NCI-H524 (cell line): ENCODE measurements around the gene MTHFD2.
"Not testable (repeated sequence)": the region's sequence is repeated elsewhere in the genome, so short reads cannot be mapped to it uniquely, and the experiment has no call there.

Source experiments
- DNase-seq, 2 experiments: peaks; one replicate each; lab custom pipeline; 2025; lab: John Stamatoyannopoulos, UW

The MTHFD2 gene

DNA sequence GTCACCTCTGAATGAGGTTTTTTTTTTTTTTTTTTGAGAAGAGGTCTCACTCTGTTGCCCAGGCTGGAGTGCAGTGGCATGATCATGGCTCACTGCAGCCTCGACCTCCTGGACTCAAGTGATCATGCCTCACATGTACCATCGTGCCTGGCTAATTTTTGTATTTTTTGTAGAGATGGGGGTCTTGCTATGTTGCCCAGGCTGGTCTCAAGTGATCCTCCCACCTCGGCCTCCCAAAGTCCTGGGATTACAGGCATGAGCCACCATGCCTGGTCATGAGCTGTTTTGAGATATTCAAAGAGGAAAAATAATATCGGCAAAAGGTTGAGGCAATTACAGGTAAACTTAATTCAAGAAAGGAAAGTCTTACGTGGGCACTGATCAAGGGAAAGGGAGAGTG, 31.4 kb downstream of the MTHFD2 start:
- not testable (repeated sequence) for DNase-seq

DNA sequence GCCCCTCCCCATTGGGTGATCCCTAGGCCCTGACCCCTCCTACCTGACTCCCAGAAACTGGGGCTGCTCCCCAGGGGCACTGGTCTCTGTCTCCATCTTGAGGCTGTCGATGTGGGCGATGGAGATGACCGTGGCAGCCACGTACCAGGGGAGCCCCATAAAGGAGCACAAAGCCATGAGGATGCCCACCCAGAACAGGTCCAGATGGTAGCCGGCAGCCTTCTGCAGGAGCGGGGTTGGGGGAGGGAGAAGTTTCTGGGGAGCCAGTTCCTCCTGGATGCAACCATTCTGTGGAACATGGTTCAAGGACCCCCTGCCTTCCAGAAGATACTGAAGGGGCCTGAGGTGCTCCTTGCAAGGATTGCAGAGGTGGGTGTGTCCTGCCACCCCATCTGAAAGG, 34.0 kb downstream of the MTHFD2 start:
- no peak for DNase-seq

DNA sequence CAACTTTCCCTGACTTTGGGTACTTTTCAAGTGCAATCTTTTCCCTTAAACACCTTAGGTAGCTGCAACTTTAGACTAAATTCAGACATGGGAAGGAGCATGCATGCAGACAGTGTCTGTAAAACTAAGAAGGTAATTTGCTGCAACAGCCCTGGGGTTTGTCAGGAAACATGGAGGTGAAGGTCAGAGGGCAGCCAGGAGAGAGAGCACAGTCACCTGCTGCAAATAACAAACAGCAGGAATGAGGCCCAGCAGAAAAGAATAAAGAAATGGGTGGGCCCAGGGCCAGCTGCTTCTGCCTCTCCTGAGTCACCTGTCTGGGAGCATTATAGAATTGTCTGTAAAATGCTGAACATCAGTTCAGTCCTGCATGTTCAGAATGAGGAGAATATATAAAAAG, 35.2 kb downstream of the MTHFD2 start:
- no peak for DNase-seq

DNA sequence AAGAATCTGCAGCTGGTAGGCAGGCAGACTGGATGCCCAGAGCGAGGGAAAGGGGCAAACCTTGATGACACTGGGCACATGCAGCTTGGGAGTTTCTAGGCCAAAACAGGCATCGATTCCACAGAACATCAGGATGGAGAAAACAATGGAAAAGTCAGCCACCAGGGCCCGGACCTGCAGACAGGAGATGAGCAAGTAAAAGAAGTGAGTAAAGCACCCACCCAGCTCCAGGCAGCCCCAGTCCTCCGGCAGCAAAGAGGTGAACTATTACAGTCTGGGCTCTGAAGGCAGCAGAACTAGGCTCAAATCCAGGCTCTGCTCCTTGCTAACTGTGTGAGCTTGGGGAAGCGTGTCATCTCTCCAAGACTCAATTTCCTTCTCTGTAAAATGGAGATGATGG, 36.6 kb downstream of the MTHFD2 start:
- DNase-seq: no peak

DNA sequence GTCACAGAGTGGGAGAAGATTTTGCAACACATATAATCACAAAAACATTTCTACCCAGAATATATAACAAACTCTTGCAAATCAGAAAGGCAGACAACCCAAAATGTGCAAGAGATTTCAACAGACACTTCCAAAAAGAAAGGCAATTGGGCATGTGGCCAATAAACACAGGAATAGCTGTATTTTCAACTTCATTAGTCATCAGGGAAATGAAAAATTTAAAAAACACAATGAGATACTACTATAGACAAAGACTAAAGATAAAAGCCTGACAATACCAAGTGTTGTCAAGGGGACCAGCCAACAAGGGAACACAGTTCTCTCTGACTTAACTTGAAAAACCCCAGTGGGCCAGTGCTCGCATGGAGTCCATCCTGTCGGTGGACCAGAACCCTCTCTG, 40.5 kb downstream of the MTHFD2 start:
- no peak for DNase-seq

DNA sequence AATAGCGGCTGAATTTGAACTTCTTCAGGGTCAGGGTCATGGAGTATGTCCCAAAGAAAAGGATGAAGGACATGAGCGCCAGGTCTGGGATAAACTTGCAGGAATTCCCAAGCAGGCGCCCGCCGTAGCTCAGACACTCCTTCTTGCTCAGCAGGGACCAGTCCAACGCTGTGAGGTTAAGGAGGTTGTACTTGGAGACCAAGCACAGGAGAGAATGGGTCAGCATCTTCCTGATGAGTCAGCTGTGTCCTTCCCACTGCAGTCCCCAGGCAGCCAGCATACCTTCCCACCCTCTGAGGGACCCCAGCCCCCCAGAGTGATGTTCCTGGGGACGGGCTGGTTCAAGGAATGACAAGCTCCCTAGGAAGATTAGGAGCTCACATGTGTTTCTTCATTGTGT, 40.9 kb downstream of the MTHFD2 start:
- no peak for DNase-seq

DNA sequence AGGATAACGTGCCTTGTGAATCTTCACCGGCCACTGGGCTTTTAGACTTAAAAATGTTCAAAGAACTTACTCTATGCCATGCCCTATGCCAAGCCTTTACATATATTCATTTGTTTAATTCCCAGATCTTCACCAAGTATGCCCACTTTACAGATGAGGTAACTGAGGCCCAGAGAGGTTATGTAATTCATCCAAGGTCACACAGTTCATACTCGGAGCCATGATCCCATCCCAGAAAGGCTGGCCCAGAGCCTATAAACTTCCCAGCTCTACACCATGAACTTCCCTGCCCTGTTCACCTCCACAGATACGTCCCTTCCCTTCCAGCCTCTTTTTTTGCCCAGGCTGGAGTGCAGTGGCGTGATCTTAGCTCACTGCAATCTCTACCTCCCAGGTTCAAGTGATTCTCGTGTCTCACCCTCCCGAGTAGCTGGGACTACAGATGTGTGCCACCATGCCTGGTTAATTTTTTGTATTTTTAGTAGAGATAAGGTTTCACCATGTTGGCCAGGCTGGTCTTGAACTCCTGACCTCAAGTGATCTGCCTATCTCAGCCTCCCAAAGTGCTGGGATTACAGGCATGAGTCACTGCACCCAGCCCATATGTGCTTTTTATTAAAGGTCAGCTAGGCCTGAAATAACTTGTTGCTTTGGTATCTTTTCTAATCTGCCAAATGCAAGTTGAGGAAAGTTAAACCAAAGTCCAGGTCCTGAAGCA, 44.1 kb downstream of the MTHFD2 start:
- no peak for DNase-seq

DNA sequence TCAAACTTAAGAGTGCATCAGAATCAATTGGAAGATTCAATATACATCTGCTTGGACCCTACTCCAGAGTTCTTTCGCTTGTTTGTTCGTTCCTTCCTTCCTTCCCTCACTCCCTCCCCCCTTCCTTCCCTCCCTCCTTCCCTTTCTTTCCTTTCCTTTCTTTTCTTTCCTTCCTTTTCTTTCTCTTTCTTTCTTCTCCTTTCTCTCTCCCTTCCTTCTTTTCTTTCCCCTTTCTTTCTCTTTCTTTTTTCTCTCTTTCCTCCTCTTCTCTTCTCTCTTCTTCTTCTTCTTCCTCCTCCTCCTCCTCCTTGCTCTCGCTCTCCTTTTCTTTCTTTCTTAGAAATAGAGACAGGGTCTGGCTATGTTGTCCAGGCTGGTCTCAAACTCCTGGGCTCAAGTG, 45.9 kb downstream of the MTHFD2 start:
- no peak for DNase-seq

DNA sequence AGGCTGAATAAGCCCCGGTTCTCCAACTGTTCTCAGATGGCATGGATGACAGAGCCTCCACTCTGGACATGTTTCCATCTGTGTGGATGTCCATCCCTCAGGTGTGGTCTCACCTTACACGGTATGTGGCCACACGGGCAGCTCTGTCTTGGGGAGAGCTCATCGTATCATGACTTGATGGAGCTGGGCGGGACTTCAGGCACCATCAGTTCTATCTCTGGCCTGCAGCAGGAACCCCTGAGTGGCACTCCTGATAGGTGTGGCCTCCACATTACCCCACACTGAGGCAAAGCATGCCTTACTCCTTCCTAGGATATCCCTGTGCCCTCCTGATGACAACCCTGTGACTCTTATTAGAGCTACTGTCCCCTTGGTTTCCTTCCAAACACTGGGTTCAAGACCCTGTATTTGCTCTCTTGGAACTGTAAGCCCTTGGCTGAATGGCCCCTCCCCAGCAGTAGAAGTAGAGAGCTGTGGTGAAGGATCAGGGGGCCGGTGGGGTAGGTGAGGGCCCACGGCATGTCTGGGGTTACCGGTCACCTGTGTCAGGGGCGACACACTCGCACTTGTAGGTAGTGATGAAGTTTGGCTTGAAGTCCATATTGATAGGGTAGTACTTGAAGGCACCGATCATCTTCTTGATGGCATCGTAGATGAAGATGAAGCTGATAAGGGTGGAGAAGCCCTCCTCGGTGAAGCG, 48.2 kb downstream of the MTHFD2 start:
- DNase-seq: no peak

DNA sequence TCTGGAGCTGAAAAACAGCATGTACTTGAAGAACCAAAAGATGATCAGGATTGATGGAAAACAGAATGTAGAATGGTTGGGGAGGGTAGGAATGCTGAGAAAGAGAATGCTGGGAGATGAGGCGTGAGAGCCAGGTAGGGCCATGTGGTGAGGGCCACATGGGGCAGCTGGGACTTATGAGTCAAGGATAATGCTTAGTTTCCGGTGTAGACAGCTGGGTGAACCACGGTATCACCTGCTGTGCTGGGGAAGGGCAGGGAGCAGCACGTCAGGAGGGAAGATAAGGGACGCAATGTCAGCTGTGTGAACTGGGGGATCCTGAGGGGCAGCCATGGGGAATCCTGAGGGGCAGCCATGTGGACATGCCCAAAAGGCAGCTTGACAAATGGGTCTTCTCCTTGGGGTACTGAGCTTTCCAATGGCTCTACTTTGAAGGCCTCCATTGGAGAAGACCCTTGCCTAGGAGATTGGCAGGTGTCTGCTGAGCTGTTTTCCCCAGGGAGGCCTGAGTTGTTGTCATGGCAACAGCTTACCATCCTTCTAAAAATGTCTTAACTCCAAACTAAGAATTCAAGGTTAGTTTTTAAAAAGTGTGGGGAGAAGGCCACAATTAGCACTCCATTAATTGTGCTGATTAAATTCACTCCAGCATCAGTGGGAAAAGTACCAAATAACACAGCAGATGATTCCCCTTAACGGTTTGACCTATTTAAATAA, 51.1 kb downstream of the MTHFD2 start:
- peak in 1 of 2 experiments; percentile 43 for DNase-seq

DNA sequence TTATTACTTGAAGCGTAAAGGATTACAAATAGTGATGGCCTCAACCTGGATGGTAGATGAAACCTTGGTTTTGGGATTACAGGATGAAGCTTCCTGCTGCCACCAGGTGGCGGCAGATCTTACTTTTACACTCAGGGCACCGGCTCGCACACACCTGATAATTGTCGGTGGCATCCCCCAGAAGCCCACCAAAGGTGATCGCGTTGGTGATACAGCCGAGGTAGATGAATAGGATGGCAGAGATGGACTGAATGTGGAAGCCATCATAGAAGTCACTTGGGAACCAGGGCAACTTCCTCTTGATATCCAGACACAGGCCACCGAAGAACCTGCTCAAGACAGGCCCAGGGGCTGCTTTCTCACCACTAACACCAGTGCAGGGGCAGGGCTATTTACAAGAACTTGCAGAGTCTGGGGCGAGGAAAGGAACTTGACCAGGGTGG, 51.8 kb downstream of the MTHFD2 start:
- DNase-seq: peak in 1 of 2 experiments; percentile 38

DNA sequence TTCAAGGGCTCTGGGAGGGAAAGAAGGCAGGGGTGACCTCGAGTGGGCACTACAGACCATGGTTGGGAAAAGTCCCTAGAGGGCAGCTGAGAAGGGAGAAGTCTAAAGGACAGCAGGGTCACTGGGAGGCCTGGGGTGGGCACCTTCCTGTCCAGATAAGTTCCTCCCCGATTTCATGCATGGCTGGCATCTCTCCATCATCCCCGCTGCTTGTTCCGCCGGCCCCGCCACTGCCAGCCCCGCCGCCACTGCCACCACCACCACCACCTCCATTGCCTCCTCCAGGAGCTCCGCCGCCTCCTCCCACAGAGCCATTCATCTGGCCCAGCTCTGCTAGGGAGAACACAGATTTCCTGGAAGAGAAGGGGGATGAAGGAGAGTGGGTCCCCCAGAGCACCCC, 53.6 kb downstream of the MTHFD2 start:
- no peak for DNase-seq

DNA sequence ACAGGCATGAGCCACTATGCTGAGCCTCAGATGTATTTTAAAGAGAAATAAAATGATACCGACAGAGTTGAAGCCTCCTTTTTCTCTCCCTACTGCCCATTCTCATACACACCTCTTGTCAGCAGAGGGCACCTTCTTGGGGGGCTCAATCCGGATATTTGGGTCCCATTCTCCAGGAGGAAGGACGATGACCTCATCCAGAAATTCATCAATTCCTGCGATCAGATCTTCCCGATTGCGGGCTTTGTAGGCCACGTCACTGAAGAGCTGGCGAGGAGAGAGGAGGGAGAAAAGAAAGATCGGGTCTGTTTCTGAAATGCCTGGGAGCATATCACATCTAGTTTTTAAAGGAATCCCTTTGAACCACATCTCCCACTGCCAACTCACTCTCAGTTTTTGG, 54.4 kb downstream of the MTHFD2 start:
- no peak for DNase-seq

DNA sequence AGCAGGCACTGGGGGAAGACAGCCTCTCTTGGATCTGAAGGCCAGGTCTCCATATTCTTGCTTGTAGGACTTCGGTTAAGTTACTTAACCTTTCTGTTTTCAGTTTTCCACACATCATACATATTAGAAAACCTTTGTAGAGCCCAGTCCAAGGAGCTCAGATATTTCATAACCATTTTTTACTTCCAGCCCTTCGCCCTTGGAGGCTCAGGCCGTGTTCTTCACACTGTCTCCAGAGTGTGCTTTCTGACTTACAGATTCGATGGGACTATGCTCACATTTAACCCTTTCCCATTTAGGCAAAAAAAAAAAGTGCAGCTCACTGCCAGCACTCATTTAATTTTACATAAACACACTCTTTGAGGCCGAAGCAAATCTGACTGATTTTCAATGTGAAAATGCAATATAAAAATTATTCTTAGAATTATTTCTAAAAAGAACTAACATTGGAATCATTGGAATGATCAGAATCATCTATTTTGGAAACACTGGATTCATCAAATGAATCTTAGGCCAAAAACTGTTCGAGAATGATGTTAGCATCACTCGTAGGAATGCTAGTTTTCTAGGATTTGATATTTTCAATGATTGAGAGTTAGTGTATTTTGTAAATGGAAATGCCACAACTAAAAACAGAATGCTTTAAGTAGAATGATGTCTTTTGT, 55.0 kb downstream of the MTHFD2 start:
- no peak for DNase-seq

DNA sequence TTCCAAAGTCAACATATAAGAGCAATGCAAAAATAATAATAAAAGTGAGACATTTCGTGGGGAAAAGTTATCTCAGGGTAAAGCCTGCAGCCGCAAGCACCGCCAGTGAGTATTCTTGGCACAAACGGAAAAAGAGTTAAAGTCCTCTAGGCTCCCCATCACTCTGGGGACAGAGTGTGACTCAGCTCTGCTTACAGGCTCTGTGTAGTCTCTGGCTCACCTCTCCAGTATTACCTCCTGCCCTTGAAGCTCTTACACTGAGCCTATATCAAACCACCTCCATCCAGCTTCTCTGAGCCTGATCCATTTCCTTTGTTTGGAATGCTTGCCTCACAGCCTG, 55.5 kb downstream of the MTHFD2 start:
- DNase-seq: no peak

DNA sequence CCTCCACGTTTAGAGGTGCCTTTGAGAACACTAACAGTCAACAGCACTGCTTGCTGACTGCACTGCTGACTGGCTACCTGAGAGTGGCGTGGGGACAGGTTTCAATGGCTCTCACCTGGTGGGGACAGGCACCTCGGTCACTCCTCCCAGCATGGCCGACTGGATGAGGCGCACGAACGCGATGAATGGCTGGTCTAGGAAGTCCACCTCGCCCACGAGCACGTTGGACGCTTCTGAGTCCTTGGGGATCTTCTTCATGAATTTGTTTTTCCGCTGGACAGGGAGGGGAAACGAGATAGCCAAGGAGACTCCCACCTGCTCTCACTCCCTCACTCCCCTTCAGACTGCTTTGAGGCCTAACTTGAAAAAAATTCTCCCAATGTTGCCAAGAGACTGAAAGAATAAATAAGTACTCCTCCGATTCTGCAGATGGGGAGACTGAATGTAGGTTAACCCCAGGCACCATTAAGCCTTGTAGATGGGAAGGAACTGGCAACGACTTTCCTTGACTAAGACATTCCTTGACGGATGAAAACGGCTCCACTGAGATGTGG, 57.3 kb downstream of the MTHFD2 start:
- DNase-seq: no peak

DNA sequence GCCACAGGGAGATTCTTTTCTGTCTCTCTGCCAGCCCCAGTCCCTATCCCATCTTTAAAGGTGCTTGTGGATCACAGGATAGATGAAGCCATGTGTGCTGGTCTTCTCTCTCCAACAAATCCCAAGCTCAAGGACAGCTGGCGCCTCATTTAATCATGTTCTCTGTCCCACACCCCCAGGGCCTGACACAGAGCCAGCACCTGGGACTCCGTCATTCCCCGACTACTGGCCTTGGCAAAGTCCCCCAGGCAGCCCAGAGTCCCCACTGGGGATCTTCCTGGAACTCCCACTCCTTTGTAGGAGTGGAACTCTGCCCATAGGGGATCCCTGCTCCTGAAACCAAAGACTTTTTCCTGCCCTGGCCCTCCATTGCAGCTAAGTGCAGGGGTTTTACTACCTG, 60.8 kb downstream of the MTHFD2 start:
- DNase-seq: no peak

DNA sequence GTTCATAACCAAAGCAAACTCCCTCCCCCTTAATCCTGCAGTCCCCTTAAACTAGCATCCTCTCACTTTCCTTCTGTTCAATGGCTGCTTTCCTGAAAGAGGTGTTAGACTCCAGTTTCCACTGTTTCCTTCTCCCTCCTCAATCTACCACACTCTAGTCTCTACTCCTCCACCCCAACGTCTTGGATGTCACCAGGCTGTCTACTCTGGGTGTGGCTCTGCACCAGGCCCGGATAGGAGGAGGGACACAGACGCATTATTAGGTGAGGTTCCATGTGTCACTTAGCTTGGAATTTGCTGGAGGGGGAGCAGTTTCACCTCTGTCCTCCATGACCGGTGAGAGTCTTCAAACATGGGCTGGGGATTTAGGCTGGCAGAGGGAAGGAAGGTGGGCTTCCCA, 61.3 kb downstream of the MTHFD2 start:
- DNase-seq: no peak

DNA sequence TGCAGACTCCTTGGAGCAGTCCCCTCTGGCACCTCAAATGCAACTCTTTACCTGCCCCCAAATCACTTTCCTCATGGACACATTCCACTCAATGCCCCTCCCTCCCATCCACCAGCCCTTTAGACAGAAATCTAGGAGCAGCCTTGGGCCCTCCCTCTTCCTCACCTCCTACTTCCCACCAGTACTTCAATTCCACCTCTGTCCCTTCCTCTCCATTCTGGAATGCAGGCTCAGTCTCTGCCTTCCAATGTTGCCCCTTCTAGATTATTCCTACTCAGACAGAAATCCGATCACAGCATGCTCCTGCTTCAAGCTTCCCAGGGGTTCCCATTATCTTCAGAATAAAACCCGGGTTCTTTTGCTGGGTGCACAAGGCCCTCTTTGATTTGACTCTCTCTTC, 62.1 kb downstream of the MTHFD2 start:
- DNase-seq: no peak

DNA sequence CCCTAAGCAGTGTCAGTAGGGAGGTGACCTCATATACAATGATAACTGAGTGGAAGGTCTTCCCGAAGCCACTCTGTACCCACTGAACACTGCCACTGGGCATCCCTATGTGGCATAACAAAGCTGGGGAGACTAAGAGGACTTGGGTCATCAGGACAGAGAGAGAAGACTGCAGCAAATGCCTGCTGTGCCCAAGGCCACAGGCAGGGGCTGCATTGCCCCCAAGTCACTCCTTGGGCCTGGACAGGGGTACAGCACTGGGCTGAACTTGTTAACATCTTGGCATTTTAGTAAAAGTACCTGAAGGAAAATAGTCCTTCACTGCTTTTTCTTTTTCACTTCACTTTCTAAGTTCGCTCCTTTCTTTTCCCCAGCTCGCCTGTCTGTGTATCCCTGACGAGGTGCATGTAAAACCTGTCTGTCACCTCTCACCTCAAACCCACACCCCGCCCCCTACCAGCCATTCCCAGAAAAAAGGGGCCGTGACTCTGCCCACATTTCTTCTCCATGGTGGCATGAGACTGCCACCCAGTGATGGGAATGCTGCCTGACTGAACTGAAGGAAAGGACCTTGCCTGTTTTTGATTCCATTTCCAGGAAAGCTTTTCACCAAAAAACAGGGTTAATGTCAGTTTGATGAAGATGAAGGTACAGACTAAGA, 62.9 kb downstream of the MTHFD2 start:
- DNase-seq: peak; percentile 7 to 32

DNA sequence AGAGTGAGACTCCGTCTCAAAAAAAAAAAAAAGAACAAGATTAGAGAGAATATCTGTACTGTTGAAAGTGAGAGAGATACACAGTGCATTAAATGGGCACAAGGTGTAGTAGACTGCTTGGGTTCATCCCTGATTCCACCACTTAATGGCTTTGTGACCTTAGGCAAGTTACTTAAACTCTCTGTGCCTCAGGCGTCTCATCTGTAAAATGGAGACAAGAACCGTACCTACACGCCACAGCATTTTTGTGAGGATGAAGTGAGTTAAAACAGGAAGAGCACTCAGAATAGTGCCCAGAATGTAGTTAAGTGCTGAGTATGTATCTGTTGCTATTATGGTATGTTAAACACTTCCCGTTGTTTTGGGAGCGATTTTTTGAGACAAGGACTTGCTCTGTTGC, 64.3 kb downstream of the MTHFD2 start:
- no peak for DNase-seq

DNA sequence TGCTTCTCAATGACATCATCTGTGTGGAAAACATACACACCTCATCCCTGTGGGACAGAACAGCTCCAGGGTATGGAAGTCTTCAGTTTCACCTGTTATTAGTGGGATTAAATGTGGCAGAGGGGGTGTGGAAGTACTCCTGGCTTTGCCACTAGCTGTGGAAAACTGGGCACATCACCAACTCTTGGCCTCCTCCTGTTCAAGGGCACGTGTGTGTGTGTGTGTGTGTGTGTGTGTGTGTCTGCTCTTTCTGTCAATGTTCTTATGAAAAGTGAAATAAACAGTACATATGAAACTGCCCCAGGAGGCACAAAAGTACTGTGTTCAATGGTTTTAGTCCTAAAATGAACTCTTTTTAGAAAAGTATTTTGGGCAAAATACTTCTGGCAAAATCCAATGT, 65.9 kb downstream of the MTHFD2 start:
- no peak for DNase-seq
